NOMO-1 treated with DMSO at 0.1 percent for 48 hours (cell line): ENCODE measurements around the gene UFSP1.
"Not testable (repeated sequence)": the region's sequence is repeated elsewhere in the genome, so short reads cannot be mapped to it uniquely, and the experiment has no call there.

Source experiments
- DNase-seq: peaks from one replicate; lab custom pipeline; 2025; ENCODE audit not compliant: unreplicated experiment; lab: John Stamatoyannopoulos, UW

The UFSP1 gene

GRCh38 chr7:100860702-100861615 lies 28.6 kb downstream of the UFSP1 start:
- no peak for DNase-seq

DNA sequence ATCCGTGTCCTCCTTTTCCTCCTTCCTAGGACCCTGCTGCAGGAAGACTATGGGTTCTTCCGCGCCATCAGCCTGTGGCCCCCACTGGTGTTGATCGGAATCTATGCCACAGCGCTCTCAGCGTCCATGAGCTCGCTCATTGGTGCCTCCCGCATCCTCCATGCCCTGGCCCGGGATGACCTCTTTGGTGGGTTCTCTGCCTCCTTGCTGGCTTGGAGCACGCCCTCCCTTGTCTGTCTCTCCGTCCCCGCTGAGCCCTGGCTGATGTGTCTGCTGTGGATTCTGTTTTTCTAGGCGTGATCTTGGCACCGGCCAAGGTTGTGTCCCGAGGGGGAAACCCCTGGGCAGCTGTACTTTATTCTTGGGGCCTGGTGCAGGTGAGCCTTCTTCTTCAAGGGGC lies 29.7 kb downstream of the UFSP1 start:
- no peak for DNase-seq

GRCh38 chr7:100856871-100857282 lies 32.6 kb downstream of the UFSP1 start:
- no peak for DNase-seq

GRCh38 chr7:100855515-100855914 lies 34.0 kb downstream of the UFSP1 start:
- no peak for DNase-seq

GRCh38 chr7:100854899-100855298 lies 34.6 kb downstream of the UFSP1 start:
- DNase-seq, result not testable (repeated sequence)

DNA sequence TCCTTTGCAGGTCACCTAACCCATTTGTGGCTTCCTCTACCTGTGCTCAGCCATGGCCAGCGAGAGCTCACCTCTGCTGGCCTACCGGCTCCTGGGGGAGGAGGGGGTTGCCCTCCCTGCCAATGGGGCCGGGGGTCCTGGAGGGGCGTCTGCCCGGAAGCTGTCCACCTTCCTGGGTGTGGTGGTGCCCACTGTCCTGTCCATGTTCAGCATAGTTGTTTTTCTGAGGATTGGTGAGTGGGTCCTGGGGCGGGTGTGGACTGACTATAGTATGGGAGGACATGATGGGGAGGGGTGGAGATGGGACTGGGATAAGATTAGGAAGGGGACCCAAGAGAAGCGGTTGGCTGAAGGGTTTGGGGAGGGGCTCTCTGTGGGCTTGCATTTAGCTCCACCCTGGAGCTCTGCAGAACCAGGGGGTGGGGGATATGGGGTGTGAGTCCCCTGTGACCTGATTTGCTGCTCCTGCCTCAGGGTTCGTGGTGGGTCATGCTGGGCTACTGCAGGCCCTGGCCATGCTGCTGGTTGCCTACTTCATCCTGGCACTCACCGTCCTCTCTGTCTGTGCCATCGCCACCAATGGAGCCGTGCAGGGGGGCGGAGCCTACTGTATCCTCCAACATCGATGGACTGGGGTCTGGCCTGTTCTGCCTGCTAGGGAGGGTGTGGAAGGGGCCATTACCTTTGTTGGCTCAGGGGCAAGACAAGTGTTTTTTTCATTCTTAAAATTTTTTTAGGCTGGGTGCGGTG lies 35.2 kb downstream of the UFSP1 start:
- DNase-seq, result no peak

DNA sequence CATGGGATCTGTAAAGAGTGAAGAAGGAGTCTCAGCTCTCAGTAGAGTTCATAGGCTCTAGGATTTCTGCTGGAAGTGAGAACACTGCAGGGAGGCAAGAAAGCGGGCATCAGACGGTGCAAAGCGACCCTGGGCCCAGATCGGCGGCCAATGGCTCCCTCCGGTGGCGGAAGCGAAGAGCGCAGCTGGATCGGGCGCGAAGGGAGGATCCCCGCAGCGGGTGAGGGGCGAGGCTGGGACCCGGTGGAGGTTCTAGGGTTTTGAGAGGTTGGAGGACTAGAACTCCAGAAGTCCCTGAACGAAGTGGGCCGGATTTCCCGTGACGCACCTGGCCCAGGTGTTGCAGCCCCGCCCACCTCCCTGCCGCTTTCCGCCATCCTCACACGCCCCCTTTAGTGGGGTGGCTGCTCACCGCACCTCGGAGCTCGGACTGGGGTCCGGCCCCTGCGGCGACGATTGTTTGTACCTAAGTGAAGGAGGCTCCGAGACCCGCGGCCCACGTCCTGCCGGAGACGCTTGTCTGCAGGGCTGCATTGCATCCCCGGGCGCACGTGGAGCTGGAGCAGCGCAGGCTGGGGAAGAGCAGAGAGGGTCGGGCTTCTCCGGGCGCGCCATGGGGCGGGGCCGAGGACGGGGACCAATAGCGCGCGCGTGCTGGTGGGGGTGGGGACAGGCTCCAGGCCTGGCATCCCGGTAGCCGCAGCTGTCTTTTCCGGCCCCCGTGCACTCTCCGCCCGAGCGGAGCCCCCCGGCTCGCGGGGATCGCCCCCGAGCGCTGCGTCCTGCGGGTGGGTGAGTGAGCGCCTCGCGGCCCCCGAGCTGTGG lies 37.3 kb downstream of the UFSP1 start, which contains the start of gene SLC12A9:
Gene SLC12A9 (plus strand): TSS at position 666 of the 825 bp plus-strand sequence. CDS start 1,485 bp downstream, outside the sequence.
- peak; percentile 95 for DNase-seq

DNA sequence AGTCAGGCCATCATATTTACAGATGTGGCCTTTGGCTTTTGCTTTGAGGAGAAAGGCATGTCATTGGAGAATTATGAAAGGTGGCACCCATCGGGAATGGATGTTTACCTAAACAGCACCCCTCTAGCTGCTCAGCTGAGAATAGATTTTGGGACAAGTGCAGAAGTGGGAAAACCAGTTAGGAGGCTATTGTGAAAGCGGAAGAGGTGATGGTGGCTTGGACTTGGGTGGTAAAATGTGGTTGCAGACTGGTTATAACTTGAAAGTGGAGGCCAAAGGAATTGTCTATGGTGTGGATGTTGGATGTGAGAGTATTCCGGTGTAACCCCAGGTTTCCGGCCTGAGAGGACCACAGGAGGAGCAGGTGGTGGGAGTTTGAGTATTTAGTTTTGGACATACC lies 42.2 kb downstream of the UFSP1 start:
- no peak for DNase-seq

DNA sequence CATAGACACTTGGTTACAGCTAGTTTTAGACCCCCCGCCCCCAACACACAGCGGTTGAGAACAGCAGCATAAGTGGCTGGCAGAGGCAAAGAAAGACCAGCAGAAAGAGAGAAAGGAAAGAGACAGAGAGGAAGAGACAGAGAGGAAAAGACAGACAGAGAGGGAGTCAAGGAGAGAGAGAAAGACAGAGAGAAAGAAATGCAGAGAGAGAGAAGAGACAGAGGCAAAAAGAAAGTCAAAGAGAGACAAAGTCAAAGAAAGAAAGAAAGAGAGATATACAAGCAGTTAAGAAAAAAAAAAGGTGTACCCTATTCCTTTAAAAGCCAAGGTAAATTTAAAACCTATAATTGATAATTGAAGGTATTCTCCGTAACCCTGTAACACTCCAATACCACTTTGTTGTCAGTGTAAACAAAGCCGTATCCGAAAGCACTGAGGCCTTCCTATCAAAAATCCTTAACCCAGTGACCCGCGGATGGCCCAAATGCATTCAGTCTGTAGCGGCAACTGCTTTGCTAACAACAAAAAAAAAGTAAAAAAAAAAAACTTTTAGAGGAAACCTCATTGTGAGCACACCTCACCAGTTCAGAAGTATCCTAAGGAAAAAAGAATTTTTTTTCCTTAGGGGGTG lies 48.9 kb downstream of the UFSP1 start:
- DNase-seq, result no peak

- DNase-seq, result no peak
Measured at GRCh38 chr7:100839361-100839760, 50.2 kb downstream of the UFSP1 start.
